ENCODE data around the gene HIF3A.

Gene HIF3A

DNA sequence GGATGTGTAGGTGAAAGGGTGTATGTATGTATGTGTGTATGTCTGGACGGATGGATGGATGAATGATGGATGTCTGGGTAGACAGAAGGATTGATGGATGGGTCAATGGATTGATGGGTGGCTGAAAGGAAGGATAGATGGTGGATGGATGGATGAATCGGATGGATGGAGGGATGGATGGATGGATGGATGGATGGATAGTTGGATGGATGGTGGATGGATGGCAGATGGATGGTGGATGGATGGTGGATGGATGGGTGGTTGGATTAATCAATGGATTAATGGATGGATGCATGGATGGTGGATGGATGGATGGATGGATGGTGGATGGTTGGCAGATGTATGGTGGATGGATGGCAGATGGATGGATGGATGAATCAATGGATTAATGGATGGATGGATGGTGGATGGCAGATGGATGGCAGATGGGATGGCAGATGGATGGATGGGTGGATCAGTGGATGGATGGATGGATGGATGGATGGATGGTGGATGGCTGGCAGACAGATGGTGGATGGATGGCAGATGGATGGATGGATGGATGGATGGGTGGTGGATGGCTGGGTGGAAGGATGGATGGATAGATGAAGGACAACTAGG lies 33.6 kb downstream of the HIF3A start:
- DNase-seq: no peak

DNA sequence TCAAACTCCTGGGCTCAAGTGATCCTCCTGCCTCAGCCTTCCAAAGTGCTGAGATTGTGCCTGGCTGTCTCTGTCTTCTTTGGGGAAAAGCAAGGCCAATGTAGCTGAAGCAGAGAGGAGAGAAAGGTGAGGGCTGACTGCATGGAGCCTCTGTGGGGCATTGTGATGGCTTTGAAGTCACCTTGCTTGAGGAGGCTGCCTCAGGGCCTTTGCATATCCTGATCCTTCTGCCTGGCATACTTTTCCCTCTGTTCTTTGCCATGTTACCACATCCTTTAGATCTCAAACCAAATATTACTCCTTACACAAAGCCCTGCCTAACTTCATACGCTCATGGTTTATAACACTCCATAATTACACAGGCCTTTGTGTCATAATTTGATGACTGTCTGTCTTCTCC lies 40.6 kb downstream of the HIF3A start:
- no peak for DNase-seq

DNA sequence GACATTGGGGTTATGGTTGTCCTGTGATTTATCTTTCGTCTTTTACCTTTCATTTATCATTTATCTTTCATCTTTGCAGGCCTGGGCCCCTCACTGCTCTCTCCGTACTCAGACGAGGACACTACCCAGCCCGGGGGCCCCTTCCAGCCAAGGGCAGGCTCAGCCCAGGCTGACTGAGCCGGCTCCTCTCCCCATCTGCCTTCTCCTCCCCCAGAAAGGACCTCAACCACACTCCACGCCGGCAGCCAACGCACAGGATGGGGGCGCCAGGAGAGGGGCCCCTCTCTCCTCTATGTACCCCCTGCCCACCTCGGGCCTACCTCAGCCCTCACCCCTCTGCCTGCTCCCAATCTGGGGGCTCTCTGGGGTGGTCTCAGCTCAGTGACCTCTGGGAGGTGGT lies 42.6 kb downstream of the HIF3A start:
- DNase-seq: no peak

DNA sequence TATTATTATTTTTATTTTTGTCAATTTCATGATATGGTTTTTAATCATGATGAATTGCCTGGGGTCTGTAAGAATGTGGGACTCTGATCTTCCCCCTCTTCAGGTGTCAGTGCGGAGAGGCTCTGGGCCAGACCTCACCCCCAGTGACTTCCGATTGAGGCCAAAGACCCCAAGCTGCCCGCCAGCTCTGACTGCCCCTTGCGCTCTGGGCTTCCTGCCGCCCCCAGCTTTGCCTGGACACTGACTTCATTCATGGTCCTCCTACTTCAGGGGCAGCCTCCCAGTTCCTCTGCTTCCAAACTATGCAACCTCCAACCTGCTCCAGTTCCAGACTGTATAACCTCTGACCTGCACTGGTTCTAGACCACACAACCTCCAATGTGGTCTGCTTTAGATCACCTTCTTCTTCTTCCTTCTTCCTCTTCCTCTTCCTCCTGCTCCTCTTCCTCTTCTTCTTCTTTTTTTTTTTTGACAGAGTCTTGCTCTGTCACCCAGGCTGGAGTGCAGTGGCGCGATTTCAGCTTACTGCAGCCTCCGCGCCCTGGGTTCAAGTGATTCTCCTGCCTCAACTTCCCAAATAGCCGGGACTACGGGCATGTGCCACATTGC lies 43.3 kb downstream of the HIF3A start:
- DNase-seq: no peak

DNA sequence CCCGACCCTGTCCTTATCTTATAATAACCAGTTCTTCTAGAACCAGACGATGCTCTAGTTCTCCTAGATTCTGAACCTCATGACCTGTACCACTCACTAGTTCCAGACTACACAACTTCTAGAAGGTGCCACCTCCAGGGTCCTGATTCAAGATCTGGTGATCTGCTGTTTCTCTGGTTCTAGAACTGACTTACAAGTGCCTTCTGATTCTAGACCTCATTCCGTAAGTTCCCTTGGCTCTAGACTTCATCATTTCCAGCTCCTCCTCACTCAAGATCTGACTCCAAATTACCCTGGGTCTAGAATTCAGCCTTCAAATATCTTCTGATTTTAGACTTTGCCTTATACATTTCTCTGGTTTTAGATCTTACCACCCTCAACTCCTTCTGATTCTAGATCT lies 45.1 kb downstream of the HIF3A start:
- no peak for DNase-seq

DNA sequence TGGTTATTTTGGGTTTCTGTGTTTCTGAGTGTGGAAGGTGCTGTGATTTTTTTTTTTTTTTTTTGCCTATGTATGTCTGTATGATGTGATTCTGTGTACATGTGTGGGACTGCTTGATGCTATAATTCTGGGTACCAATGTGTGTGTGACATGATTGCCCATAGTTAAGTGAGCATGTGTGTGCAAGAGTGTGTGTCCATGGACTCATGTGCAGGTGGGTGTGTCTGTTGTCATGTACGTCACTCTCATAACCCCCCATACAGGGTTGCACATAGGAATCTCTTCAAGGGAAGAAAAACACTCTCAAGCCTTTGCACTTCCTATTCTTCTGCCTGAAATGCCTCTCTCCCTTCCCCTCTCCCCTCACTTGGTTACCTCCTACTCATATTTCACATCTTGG lies 47.5 kb downstream of the HIF3A start:
- DNase-seq: no peak

DNA sequence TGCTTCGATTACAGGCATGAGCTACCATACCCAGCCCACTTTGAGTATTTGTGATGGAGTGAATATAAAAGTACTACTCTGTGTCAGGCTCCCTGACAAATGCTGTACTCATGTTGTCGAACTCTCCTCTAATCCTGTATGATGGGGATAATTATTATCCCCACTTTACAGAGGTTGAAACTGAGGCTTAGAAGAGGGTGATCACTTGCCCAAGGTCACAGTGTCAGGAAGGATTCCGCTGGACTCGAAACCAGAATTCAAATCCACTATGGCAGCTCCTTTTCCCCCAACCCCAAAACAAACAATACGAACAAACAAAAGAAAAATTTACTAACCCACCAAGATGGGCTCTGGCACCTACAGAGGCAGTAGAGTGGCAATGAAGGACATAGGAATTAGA lies 48.3 kb downstream of the HIF3A start:
- no peak for DNase-seq

DNA sequence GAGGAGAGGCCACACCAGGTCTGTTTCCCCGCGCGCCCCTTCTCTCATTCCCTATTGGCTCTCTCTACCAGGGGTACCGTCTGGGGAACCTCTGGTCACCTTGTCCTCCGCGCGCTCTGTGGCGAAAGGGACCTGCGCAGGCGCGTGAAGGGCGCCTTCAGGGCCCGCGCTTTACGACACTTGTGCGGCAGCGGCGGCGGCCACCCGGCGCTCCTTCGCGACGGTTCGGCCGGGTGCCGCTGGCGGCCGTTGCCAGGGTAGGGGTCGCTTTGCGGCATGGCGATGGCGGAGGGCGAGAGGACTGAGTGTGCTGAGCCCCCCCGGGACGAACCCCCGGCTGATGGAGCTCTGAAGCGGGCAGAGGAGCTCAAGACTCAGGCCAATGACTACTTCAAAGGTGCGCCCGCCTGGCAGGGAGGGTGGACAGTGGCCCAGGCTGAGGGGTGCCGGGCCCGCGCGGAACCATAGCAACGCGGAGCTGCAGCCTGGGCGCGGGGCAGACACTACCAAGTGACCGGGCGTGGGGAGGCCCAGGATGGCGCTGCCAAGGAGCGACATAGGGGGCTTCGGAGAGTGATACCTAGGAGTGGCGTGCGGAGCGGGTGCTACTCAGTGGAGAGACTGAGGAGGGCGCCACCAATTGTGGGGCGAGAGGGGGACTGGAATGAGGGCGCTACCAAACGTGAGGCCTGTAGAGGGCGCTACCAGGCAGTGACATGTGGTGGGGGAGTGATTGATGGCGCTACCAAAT lies 50.2 kb downstream of the HIF3A start, which contains the start of gene PPP5C:
PPP5C (plus strand) TSS at position 267 of the 751 bp plus-strand sequence; CDS start at position 277, 10 bp downstream.
- peak; percentile 95 for DNase-seq

DNA sequence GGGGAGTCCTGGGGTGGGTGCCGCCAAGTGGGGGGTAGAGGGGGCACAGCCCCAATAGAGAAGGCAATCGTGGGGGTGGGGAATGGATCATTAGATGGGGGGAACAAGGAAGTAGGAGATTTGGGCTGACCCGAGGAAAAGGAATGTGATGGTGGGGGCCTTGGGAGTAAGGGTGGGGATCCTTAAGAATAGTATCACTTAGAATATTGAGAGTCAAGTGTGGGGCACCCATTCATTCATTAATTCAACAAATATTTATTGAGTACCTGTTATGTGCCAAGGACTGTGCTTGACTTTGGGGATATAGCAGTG lies 50.7 kb downstream of the HIF3A start:
- DNase-seq: no peak

DNA sequence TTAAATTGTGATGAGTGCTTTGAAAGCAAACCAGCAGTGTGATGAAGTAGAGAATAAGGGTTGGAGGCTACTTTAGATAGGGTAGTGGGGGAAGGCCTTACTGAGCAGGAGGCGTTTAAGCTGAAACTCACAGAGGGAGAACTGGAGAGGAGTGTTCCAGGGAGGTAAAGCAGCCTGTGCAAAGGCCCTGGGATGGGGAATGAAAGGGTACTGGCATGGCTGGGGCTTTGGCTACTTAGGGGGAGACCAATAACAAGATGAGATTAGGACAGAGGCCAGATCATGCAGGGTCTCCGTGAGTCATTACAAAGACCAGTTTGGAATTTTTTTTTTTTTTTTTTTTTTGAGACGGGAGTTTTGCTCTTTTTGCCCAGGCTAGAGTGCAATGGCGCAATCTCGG lies 51.1 kb downstream of the HIF3A start:
- no peak for DNase-seq

DNA sequence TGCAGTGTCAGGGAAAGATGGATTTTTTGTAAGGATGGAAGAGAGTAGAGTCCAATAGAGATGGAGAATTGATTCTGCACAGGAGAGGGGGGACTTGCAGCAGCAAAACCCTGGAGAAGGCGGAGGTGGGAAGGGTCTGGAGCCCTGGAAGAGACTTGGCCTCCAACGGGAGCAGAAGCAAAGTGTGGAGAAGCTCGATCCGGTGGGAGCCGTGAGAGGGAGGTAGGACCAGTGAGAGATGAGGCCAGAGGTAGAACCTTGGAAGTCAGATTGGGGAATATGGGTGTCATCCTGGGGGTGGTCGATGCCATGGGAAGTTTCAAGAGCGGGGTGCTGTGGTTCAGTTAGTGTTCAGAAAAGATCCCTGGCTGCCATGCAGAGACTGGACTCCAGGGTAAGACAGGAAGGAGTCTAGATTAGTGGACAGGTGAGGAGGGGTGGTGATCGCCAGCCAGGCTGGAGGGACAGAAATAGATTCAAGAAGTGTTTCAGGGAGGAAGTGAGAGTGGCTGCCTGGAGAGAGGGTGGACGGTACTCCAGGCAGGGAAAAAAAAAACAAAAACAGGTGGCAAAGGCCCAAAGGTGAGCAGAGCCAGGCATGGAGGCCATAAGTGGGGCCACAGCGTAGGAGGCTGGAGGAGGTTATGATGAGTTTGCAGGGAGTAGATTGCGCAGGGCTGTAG lies 52.6 kb downstream of the HIF3A start:
- no peak for DNase-seq

DNA sequence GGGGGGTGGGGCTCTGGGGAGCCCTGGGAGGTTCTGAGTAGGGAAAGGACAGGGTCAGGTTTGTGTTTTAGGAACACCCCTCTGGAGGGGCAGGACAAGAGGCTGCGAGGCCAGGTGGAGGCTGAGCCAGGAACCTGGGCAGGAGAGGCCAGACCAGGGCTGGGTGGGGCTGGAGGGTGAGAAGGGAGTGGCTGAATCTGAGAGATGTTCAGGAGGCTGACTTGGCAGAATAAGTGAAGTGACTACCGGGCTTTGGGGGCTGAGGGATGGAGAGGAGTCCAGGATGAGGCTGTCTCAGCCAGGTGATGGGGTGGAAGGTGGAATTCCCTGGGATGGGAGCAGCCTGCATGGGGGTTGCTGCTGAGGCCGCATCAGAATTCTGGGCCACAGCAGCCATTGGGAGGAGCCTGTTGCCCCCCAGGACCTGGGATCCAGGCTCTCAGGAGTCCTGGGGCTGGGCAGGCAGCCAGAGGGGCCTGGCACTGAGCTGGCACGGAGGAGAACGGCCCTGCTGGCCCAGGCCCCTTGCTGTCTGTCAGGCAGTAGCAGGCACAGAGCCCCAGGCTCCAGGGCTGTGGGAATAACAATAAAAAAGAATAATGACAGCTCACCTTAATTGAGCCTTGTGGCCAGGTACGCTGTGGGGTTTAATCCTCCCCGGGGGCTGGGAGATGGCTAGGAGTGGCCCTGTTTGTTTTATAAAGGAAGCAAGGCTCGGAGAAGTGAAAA lies 53.4 kb downstream of the HIF3A start:
- DNase-seq: no peak

DNA sequence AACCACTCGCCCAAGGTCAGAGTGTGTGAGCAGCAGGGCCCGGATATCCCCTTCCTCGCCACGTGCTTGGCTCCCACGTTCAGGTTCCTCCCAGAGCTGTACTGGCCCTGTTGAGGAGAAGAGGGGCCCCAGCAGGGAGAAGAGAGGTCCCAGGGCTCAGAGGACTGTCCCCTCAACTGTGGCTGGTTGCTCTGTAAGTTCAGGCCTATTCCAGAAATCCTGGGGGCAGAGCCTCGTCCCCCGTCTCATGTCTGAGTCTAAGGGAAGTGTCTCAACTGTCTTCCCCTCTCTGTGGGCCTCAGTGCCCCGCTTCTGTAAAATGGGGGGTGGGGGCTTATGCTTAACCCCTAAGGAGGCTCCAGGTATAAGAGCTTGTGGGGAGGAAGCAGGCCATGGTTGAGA lies 53.9 kb downstream of the HIF3A start:
- DNase-seq: no peak

DNA sequence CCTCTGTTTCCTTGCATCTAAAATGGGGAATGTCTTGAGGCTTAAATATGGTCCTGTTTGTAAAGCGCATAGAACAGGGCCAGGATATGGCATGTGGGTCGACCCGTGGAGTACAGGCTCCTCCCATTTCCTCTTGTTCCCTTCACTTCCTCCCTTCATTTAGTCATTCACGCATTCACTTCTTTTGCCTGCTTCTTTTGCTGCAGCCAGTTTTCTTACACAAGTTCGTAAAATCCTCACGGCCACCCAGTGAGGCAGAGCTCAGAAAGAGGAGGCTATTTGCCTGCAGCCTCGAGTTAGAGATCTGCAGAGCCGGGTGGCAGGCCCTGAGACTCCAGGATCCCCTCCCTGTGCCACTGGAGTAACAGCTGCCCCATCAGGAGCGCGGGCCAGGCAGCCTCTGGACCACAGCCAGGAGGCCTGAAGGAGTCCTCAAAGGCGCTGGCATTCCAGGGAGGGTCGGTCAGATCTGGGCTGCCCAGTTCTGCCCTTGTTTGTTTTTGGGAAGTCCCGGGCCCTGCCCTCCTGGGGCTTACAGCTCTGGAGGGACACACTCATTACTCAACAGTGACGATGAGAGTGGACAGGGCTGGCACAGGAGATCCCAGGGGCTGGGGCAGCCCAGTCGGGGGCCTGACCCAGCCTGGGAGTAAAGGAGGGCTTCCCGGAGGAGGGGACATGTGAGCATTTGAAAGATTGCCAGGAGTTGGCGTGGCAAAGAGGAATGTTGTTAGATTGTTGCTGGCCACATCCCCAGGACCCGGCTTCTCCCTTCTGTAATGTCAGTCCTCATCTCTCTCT lies 54.6 kb downstream of the HIF3A start:
- no peak for DNase-seq

DNA sequence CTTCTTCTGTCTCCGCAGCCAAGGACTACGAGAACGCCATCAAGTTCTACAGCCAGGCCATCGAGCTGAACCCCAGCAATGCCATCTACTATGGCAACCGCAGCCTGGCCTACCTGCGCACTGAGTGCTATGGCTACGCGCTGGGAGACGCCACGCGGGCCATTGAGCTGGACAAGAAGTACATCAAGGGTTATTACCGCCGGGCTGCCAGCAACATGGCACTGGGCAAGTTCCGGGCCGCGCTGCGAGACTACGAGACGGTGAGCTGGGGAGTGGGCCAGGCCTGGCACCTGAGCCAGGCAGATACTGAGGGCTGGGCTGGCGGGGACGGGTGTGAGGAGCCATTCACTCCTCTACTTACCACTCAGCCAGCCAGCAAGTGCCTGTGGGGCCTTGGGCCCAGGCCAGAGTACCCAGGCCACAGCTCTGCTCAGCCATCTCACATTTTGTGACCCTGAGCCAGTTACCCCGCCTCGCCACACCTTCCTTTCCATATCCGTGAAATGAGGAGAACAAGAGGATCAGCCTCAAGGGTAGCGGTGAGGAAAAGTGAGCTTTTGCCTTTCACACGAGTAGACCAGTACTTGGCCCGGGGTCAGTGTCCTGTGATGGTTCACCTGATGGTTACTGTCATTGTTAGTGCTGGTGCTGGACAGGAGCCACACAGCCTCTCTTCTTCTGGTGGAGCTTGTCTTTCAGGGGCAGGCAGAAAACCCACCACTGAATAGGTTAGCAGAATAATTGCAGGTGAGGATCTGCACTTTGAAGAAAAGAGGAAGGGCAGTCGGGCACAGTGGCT lies 57.1 kb downstream of the HIF3A start:
- DNase-seq: no peak

DNA sequence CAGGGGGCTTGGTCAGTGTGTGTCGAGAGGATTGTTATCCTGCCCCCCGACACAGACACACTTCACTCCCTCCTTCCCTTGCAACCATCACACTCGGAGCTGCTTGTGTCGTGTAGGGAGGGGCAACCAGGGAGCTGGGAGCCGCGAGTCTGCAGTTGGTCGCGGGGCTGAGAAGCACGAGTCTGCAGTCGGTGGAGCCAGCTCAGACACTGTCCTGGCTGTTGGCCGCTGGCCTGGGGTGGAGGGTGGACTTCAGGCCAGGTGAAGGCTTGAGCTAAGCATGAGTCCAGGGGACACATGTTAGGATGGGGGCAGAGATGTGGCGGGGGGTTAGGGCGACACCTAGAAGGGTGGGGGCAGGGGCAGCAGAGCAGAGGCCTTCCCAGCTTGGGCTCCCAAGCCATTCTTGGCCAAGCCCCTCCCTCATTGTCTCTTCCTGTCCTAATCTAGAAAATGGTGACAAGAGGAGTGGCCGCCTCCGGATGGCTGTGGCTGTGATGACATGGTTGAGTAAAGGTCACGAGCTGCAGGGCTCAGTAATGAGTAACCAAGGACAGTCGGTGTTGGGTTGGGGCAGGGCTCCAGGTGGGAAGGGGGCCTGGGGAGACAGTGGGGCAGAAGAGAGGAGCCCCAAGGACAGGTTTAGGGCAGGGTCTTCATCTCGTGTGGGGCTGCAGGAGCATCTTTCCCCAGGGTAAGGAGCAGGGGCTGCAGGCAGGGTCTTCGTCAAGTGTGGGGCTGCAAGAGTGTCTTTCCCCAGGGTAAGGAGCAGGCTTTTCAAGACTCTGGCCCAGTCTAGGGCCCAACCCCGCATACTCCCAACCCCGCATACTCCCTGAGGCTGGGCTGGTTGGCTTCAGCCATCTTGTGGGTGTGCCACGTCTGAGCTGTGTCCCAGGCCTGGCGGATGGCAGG lies 58.6 kb downstream of the HIF3A start:
- no peak for DNase-seq

DNA sequence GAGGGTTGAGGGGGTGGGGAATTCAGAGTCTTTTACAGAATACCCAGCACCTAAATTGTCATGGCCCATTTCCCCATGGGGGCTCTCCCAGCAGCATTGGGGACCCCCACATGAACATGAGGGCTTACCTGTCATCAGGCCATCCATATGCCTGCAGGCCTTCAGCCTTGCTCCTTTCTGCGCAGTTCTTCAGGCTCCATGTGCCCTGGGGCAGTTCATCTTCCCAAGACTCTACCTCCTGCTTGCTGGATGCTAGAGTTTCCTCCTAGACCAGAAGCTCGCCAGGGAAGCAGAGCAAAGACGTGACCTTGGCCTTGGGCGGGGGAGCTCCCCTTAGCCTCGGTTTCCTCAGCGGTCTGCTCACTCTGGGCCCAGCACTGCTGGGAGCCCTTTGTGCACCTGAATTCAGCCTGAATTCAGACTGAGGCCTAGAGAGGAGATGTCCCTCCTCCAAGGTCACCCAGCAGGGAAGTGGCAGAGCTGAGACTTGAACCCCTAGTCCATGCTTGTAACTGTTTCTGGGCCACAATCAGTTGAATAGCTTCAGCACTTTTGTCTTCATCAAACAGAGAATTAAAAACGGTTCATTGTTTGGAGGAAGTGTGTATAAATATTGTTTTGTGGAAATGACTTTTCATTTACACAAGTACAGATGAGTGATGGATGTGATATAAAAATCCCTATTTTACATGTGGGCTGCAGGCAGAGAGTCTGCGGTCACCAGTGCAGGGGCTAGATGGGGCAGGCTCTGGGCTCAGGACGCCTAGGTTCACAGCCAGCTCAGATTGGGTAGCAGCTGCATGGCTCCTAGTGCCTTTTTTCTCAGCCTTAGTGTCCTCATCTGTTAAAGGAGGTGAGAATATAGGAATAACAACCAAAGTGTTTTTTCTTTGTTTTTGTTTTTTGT lies 59.6 kb downstream of the HIF3A start:
- no peak for DNase-seq

DNA sequence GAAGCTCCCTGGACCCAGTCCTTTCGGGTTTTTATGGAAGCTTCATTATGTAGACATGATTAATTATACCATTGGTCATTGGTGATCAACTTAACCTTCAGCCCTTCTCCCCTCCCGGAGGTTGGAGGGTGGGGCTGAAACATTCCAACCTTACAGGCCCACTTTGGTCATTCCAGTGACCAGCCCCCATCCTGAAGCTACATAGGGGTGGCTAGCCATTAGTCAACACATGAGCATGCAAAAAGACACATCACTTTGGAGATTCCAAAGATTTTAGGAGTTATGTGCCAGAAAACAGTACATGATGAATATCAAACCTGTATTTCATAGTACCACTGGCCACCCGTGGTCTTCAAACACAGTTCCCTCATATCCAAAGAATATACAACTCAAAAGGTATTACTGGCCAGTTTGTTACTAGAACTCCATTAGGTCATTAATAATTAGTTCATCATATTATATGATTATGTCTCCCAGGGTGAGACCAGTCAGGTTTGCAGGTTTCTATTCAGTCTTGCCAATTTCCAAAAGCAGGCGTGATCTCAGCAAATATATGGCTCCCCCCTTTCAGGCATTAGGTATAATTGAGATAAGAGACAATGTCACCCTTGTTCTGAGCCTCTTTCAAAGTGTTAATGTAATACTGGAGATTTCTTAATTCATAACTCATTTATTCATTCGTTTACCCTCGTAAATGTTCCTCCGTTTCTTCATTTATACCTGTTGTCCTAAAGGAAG lies 61.2 kb downstream of the HIF3A start:
- DNase-seq: no peak

DNA sequence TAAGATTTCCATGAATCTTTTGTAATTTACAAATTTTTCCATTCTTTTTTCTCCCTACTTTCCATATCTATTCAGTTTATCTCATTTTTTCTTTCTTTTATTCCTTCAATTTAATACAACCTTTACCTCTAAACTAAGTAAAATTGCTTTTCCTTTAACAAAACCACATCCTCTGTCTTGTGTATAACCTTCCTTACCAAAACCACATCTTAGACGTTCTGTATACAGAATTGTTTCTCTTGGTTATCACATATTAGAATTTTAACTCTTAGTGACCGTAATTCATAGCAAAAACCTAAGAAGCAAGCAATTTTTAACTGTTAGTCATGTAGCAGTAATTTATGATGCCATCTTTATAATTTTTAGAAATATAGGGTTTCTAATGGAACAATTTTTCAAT lies 65.1 kb downstream of the HIF3A start:
- no peak for DNase-seq
